ENCODE results near the gene OPCML.

The OPCML gene

GRCh38 chr11:133285359-133285758, 246.9 kb downstream of the OPCML start:
- in situ Hi-C loops (cut with MboI; ENCODE audit: low sequenced_read_pairs), result no loop called here
- no peak for DNase-seq (ENCODE audit: low spot score in 2 of 2)
- H3K27me3 ChIP-seq (ENCODE audit: low read depth), result no peaks in the 10 kb centered on the region
- no peaks in the 10 kb centered on the region for H3K36me3 ChIP-seq (replicated peaks)
- no peaks in the 10 kb centered on the region for H3K4me1 ChIP-seq
- H3K9me3 ChIP-seq, result no peaks in the 10 kb centered on the region
- H3K4me3 ChIP-seq, result no peak overlapping the region

- no peak overlapping the region for H3K4me3 ChIP-seq
- DNase-seq (ENCODE audit: low spot score in 2 of 2), result no peak
- H3K36me3 ChIP-seq (replicated peaks), result no peaks in the 10 kb centered on the region
- H3K4me1 ChIP-seq, result no peaks in the 10 kb centered on the region
- in situ Hi-C loops (cut with MboI; ENCODE audit: low sequenced_read_pairs), result no loop called here
- H3K9me3 ChIP-seq, result no peaks in the 10 kb centered on the region
- H3K27me3 ChIP-seq (ENCODE audit: low read depth), result no peaks in the 10 kb centered on the region
These were observed 248.1 kb downstream of the OPCML start for GRCh38 chr11:133284156-133284555.

- no peak for DNase-seq (ENCODE audit: low spot score in 2 of 2)
- Histone ChIP-seq H3K27me3 (ENCODE audit: low read depth) (no peaks in the 10 kb centered on the region), H3K36me3 (replicated peaks) (no peaks in the 10 kb centered on the region), H3K4me3 (no peak overlapping the region), H3K9me3 (no peaks in the 10 kb centered on the region), H3K4me1 (no peaks in the 10 kb centered on the region)
- in situ Hi-C loops (cut with MboI; ENCODE audit: low sequenced_read_pairs), result no loop called here
These were observed 254.4 kb downstream of the OPCML start for GRCh38 chr11:133277886-133278285.

GRCh38 chr11:133271871-133272776, 260.2 kb downstream of the OPCML start:
- H3K36me3 ChIP-seq (replicated peaks), result no peaks in the 10 kb centered on the region
- H3K27me3 ChIP-seq (ENCODE audit: low read depth), result no peaks in the 10 kb centered on the region
- no peak for DNase-seq (ENCODE audit: low spot score in 2 of 2)
- H3K9me3 ChIP-seq, result no peaks in the 10 kb centered on the region
- no peak overlapping the region for H3K4me3 ChIP-seq
- no peaks in the 10 kb centered on the region for H3K4me1 ChIP-seq
- in situ Hi-C loops (cut with MboI; ENCODE audit: low sequenced_read_pairs), result no loop called here

- Histone ChIP-seq H3K9me3 (no peaks in the 10 kb centered on the region), H3K36me3 (replicated peaks) (no peaks in the 10 kb centered on the region), H3K27me3 (ENCODE audit: low read depth) (no peaks in the 10 kb centered on the region), H3K4me3 (no peak overlapping the region), H3K4me1 (no peaks in the 10 kb centered on the region)
- DNase-seq (ENCODE audit: low spot score in 2 of 2), result no peak
- in situ Hi-C loops (cut with MboI; ENCODE audit: low sequenced_read_pairs), result no loop called here
These were observed 261.1 kb downstream of the OPCML start for GRCh38 chr11:133271206-133271605.

GRCh38 chr11:133269267-133269666, 263.0 kb downstream of the OPCML start:
- no peaks in the 10 kb centered on the region for H3K9me3 ChIP-seq
- no peaks in the 10 kb centered on the region for H3K27me3 ChIP-seq (ENCODE audit: low read depth)
- in situ Hi-C loops (cut with MboI; ENCODE audit: low sequenced_read_pairs), result no loop called here
- H3K36me3 ChIP-seq (replicated peaks), result no peaks in the 10 kb centered on the region
- no peak overlapping the region for H3K4me3 ChIP-seq
- no peak for DNase-seq (ENCODE audit: low spot score in 2 of 2)
- no peaks in the 10 kb centered on the region for H3K4me1 ChIP-seq

GRCh38 chr11:133266986-133267385, 265.3 kb downstream of the OPCML start:
- no peak for DNase-seq (ENCODE audit: low spot score in 2 of 2)
- Histone ChIP-seq H3K27me3 (ENCODE audit: low read depth) (no peaks in the 10 kb centered on the region), H3K9me3 (no peaks in the 10 kb centered on the region), H3K4me1 (no peaks in the 10 kb centered on the region), H3K36me3 (replicated peaks) (no peaks in the 10 kb centered on the region), H3K4me3 (no peak overlapping the region)
- in situ Hi-C loops (cut with MboI; ENCODE audit: low sequenced_read_pairs), result no loop called here

GRCh38 chr11:133265530-133266035, 266.7 kb downstream of the OPCML start:
- no peaks in the 10 kb centered on the region for H3K4me1 ChIP-seq
- H3K9me3 ChIP-seq, result no peaks in the 10 kb centered on the region
- H3K36me3 ChIP-seq (replicated peaks), result no peaks in the 10 kb centered on the region
- in situ Hi-C loops (cut with MboI; ENCODE audit: low sequenced_read_pairs), result no loop called here
- DNase-seq (ENCODE audit: low spot score in 2 of 2), result no peak
- H3K27me3 ChIP-seq (ENCODE audit: low read depth), result no peaks in the 10 kb centered on the region
- no peak overlapping the region for H3K4me3 ChIP-seq

- in situ Hi-C loops (cut with MboI; ENCODE audit: low sequenced_read_pairs), result no loop called here
- H3K4me3 ChIP-seq, result no peak overlapping the region
- H3K27me3 ChIP-seq (ENCODE audit: low read depth), result no peaks in the 10 kb centered on the region
- no peaks in the 10 kb centered on the region for H3K4me1 ChIP-seq
- no peaks in the 10 kb centered on the region for H3K36me3 ChIP-seq (replicated peaks)
- DNase-seq (ENCODE audit: low spot score in 2 of 2), result no peak
- H3K9me3 ChIP-seq, result no peaks in the 10 kb centered on the region
These were observed 269.0 kb downstream of the OPCML start for GRCh38 chr11:133263332-133263731.

- Histone ChIP-seq H3K36me3 (replicated peaks) (no peaks in the 10 kb centered on the region), H3K4me1 (no peaks in the 10 kb centered on the region), H3K27me3 (ENCODE audit: low read depth) (no peaks in the 10 kb centered on the region), H3K4me3 (no peak overlapping the region), H3K9me3 (no peaks in the 10 kb centered on the region)
- DNase-seq (ENCODE audit: low spot score in 2 of 2), result no peak
- in situ Hi-C loops (cut with MboI; ENCODE audit: low sequenced_read_pairs), result no loop called here
These were observed 273.6 kb downstream of the OPCML start for GRCh38 chr11:133258751-133259150.

GRCh38 chr11:133254601-133255000, 277.7 kb downstream of the OPCML start:
- DNase-seq (ENCODE audit: low spot score in 2 of 2), result no peak
- H3K27me3 ChIP-seq (ENCODE audit: low read depth), result no peaks in the 10 kb centered on the region
- in situ Hi-C loops (cut with MboI; ENCODE audit: low sequenced_read_pairs), result no loop called here
- no peaks in the 10 kb centered on the region for H3K36me3 ChIP-seq (replicated peaks)
- no peaks in the 10 kb centered on the region for H3K4me1 ChIP-seq
- no peaks in the 10 kb centered on the region for H3K9me3 ChIP-seq
- no peak overlapping the region for H3K4me3 ChIP-seq

GRCh38 chr11:133253570-133253969, 278.7 kb downstream of the OPCML start:
- no peaks in the 10 kb centered on the region for H3K36me3 ChIP-seq (replicated peaks)
- no peaks in the 10 kb centered on the region for H3K27me3 ChIP-seq (ENCODE audit: low read depth)
- in situ Hi-C loops (cut with MboI; ENCODE audit: low sequenced_read_pairs), result no loop called here
- H3K4me1 ChIP-seq, result no peaks in the 10 kb centered on the region
- H3K4me3 ChIP-seq, result no peak overlapping the region
- no peak for DNase-seq (ENCODE audit: low spot score in 2 of 2)
- no peaks in the 10 kb centered on the region for H3K9me3 ChIP-seq

- Histone ChIP-seq H3K27me3 (ENCODE audit: low read depth) (no peaks in the 10 kb centered on the region), H3K9me3 (no peaks in the 10 kb centered on the region), H3K4me3 (no peak overlapping the region), H3K4me1 (no peaks in the 10 kb centered on the region), H3K36me3 (replicated peaks) (no peaks in the 10 kb centered on the region)
- DNase-seq (ENCODE audit: low spot score in 2 of 2), result no peak
- in situ Hi-C loops (cut with MboI; ENCODE audit: low sequenced_read_pairs), result no loop called here
These were observed 280.5 kb downstream of the OPCML start for GRCh38 chr11:133251841-133252240.

- H3K36me3 ChIP-seq (replicated peaks), result no peaks in the 10 kb centered on the region
- in situ Hi-C loops (cut with MboI; ENCODE audit: low sequenced_read_pairs), result no loop called here
- H3K27me3 ChIP-seq (ENCODE audit: low read depth), result no peaks in the 10 kb centered on the region
These were observed 282.8 kb downstream of the OPCML start for GRCh38 chr11:133249530-133249929.

More at GRCh38 chr11:133249530-133249929, 282.8 kb downstream of the OPCML start:
- H3K4me3 ChIP-seq, result no peak overlapping the region
- no peaks in the 10 kb centered on the region for H3K4me1 ChIP-seq
- DNase-seq (ENCODE audit: low spot score in 2 of 2), result no peak
- H3K9me3 ChIP-seq, result no peaks in the 10 kb centered on the region
